Lung (tissue), 12 donors: ENCODE measurements around the gene NXT1. TPM values are rescaled to one million over a fixed set of nuclear protein-coding genes. Genes with fewer than 3 reads are reported as not detected.

Source experiments
- ATAC-seq: fragments of 200-7000 bp; cut with Tn5 transposase; one replicate; pipeline ENCODE4 v1.9.1; 2020; ENCODE audit warnings: moderate number of reproducible peaks; ENCODE audit not compliant: insufficient read depth, low FRiP score
- DNase-seq, 3 donors: peaks; one replicate each; pipeline ENCODE4 v3.0.0-alpha.2; 2013 to 2017
- H3K27ac ChIP-seq, 2 donors: one replicate each; pipeline ENCODE4 v1.5.1; 2013; ENCODE audit warnings: mild to moderate bottlenecking in 2 of 2, moderate library complexity in 2 of 2, control low read depth in 1 of 2, inconsistent platforms in 1 of 2, low read depth in 1 of 2, low read length in 1 of 2
- H3K27me3 ChIP-seq, 3 donors: one replicate each; pipeline ENCODE4 v1.5.1; 2013; ENCODE audit warnings: low read length in 2 of 3; ENCODE audit not compliant: control insufficient read depth in 3 of 3, insufficient read depth in 3 of 3
- H3K36me3 ChIP-seq, 4 donors: one replicate each; pipeline ENCODE4 v1.5.1; 2013; ENCODE audit warnings: low read length in 4 of 4, mild to moderate bottlenecking in 1 of 4, moderate library complexity in 1 of 4; ENCODE audit not compliant: control insufficient read depth in 4 of 4, insufficient read depth in 4 of 4
- H3K4me1 ChIP-seq, 5 donors: one replicate each; pipeline ENCODE4 v1.5.1; 2013; ENCODE audit warnings: low read length in 5 of 5, mild to moderate bottlenecking in 2 of 5, moderate library complexity in 1 of 5; ENCODE audit not compliant: control insufficient read depth in 5 of 5, insufficient read depth in 5 of 5
- H3K4me3 ChIP-seq: one replicate; pipeline ENCODE4 v1.5.1; 2013; ENCODE audit warnings: mild to moderate bottlenecking, control low read depth, moderate library complexity
- H3K9ac ChIP-seq, 2 donors: one replicate each; pipeline ENCODE4 v1.5.1; 2013; ENCODE audit warnings: low read length in 2 of 2, control low read depth in 1 of 2; ENCODE audit not compliant: insufficient read depth in 1 of 2
- H3K9me3 ChIP-seq, 4 donors: one replicate each; pipeline ENCODE4 v1.5.1; 2013; ENCODE audit warnings: low read length in 3 of 4, mild to moderate bottlenecking in 1 of 4, moderate library complexity in 1 of 4; ENCODE audit not compliant: control insufficient read depth in 4 of 4, insufficient read depth in 3 of 4
- WGBS, 2 donors: extraction: QIAGEN DNeasy Blood & Tissue Kit; methylation state at CpG; one replicate each; pipeline ENCODE4 v1.1.7; 2013; 5-methylcytosine and 5-hydroxymethylcytosine counted together
- polyA plus RNA-seq, 2 donors: library from polyadenylated mRNA; stranded (reverse); fragments of 200-250 nt; gene quantifications; one replicate each; pipeline ENCODE4 v1.2.1, GENCODE V29; 2013
- total RNA-seq, 2 donors: library from RNA; depleted of rRNA in 1 of 2; stranded (reverse); fragments of >200 nt in 1 of 2; gene quantifications; one replicate each; pipeline ENCODE4 v1.2.1, GENCODE V29; 2014 to 2021
- TF ChIP-seq, protein P1 (sequence below): IDR thresholded peaks from 2 replicates; pipeline ENCODE4 v1.5.1; 2012; ENCODE audit warnings: mild to moderate bottlenecking; ENCODE audit errors: control extremely low read depth, extremely low read depth
- donor health status: control.
- donor health status: control.
- donor health status: Bipolar disorder and iron deficiency.
- donor health status: healthy.
- donor health status: DM: yes; HTN: yes; CAD: no.

NXT1 gene
- total and polyA plus RNA-seq, 4 donors: 19.1 to 35.9 (median 20.9) TPM

GRCh38 chr20:23309781-23310180, 40.8 kb upstream of the NXT1 start:
- Histone ChIP-seq H3K4me1 (no peaks in the 10 kb centered on the region), H3K4me3 (no peak overlapping the region), H3K36me3 (no peaks in the 10 kb centered on the region), H3K27me3 (no peaks in the 10 kb centered on the region), H3K27ac (no peak overlapping the region), H3K9me3 (no peaks in the 10 kb centered on the region), H3K9ac (no peak overlapping the region)
- no peak for DNase-seq
- TF ChIP-seq, protein P1, sequence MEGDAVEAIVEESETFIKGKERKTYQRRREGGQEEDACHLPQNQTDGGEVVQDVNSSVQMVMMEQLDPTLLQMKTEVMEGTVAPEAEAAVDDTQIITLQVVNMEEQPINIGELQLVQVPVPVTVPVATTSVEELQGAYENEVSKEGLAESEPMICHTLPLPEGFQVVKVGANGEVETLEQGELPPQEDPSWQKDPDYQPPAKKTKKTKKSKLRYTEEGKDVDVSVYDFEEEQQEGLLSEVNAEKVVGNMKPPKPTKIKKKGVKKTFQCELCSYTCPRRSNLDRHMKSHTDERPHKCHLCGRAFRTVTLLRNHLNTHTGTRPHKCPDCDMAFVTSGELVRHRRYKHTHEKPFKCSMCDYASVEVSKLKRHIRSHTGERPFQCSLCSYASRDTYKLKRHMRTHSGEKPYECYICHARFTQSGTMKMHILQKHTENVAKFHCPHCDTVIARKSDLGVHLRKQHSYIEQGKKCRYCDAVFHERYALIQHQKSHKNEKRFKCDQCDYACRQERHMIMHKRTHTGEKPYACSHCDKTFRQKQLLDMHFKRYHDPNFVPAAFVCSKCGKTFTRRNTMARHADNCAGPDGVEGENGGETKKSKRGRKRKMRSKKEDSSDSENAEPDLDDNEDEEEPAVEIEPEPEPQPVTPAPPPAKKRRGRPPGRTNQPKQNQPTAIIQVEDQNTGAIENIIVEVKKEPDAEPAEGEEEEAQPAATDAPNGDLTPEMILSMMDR: no peak
- WGBS, 2 donors: 92 to 94% methylated on average over 10 of the region's 10 CpGs
- no peak for ATAC-seq

DNA sequence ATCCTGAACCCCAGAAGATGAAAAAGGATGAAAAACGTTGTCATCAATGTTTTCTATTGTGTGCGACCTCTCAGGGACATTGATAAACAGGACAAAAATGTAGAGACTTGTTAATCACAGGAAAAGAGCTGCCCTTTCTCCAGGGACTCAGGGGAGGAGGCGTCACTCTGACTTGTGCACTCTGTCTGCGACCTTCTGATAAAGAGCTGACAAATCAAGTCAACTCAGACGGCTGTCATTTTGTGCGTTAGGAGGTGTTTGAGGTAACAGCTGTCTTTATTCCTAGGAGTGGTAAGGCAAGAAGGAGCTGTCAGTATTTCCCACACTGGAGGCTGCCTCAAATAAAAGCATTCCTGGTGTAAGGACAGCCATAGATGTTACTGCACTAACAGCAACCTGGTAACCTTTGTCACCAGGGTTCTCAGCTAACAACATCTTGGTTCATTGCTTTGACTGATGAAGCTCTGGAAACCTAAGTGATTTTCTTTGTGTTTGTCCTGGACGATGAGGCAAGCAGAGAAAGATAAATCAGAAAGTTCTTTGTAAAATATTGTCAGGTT, 38.6 kb upstream of the NXT1 start:
- no peak overlapping the region for H3K9ac ChIP-seq
- no peaks in the 10 kb centered on the region for H3K4me1 ChIP-seq
- H3K27me3 ChIP-seq: no peaks in the 10 kb centered on the region
- no peaks in the 10 kb centered on the region for H3K9me3 ChIP-seq
- TF ChIP-seq, protein P1: no peak
- 49 to 53% methylated on average over 7 of the region's 7 CpGs for WGBS, 2 donors
- H3K36me3 ChIP-seq: no peaks in the 10 kb centered on the region
- ATAC-seq (no peak), DNase-seq (peak in 1 of 3 donors; percentile 47)
- H3K27ac ChIP-seq: no peak overlapping the region
- H3K4me3 ChIP-seq: no peak overlapping the region

DNA sequence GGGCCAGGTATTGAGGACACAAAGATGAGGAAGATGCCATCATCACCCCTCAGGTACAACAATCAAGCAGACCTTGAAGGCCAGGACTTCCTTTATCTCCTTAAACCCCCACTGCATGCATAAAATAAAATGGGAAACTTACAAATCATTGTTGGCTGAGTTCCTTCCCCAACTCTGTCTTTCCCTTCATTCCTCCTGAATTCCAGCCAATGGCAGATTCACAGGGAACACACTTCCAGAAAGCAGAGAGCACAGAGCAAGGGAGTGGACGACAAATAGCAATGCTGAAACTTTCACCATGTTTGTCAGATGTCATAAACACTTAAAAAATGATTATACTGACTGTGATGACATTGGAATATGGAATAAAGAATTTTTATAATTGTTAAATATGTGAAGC, 37.3 kb upstream of the NXT1 start:
- 81 to 96% methylated on average over 1 of the region's 1 CpG for WGBS, 2 donors
- Histone ChIP-seq H3K9ac (no peak overlapping the region), H3K4me1 (no peaks in the 10 kb centered on the region), H3K4me3 (no peak overlapping the region), H3K27ac (no peak overlapping the region), H3K27me3 (no peaks in the 10 kb centered on the region), H3K36me3 (no peaks in the 10 kb centered on the region), H3K9me3 (no peaks in the 10 kb centered on the region)
- TF ChIP-seq, protein P1: no peak
- ATAC-seq: no peak
- peak in 1 of 3 donors; percentile 37 for DNase-seq

DNA sequence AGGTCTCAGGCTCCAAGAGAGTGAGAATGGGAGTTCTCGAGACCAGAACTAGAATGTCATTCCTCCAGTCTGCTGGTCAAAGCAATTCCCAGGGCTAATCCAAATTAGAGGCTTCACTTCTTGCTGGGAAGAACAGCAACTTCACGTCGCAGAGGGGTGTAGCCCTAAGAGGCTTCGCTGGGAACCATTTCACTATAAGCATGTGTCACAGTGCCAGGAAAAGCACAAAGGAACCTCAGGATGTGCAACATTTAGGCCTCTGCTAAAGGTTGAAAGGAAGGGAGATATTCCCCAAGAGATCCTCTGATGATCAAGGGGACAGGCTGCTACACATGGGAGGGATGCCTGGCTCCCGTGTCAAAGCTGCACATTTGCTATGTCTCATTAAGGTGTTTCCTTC, 35.9 kb upstream of the NXT1 start:
- Histone ChIP-seq H3K27ac (no peak overlapping the region), H3K9ac (no peak overlapping the region), H3K36me3 (no peaks in the 10 kb centered on the region), H3K4me3 (no peak overlapping the region), H3K27me3 (no peaks in the 10 kb centered on the region), H3K4me1 (no peaks in the 10 kb centered on the region), H3K9me3 (no peaks in the 10 kb centered on the region)
- no peak for DNase-seq
- TF ChIP-seq, protein P1: no peak
- no peak for ATAC-seq
- WGBS, 2 donors: 92% methylated on average over 5 of the region's 5 CpGs
